Mesothelial cell of epicardium (in vitro differentiated cells): ENCODE data around the gene SRSF10. TPM values are rescaled to one million over a fixed set of nuclear protein-coding genes. Genes with fewer than 3 reads are reported as not detected.

Experiments
- DNase-seq, 2 experiments: peaks; one replicate each; pipeline ENCODE4 v3.0.0; 2021; ENCODE audit warnings: low spot score in 2 of 2; ENCODE audit not compliant: unreplicated experiment in 2 of 2
- H3K27ac Mint-ChIP-seq: 2 replicates; pipeline ENCODE4 v1.8.0; 2021; ENCODE audit warnings: mixed read lengths
- H3K27me3 Mint-ChIP-seq: 2 replicates; pipeline ENCODE4 v1.8.0; 2021; ENCODE audit warnings: low read depth, mixed read lengths
- H3K36me3 Mint-ChIP-seq: 2 replicates; pipeline ENCODE4 v1.8.0; 2021; ENCODE audit warnings: mixed read lengths
- H3K4me1 Mint-ChIP-seq: 2 replicates; pipeline ENCODE4 v1.8.0; 2021; ENCODE audit warnings: mixed read lengths
- H3K4me3 Mint-ChIP-seq: 2 replicates; pipeline ENCODE4 v1.8.0; 2021; ENCODE audit warnings: mild to moderate bottlenecking, moderate library complexity, mixed read lengths
- H3K9me3 Mint-ChIP-seq: 2 replicates; pipeline ENCODE4 v1.8.0; 2021; ENCODE audit warnings: mixed read lengths
- total RNA-seq: library from RNA; stranded (reverse); gene quantifications from 3 replicates; pipeline ENCODE4 v1.2.1, GENCODE V29; 2021
- TF ChIP-seq, protein P1 (sequence below): fragments of 200-600 bp; sonication (generic); IDR thresholded peaks from one replicate; pipeline ENCODE4 v1.5.0; 2021; ENCODE audit warnings: antibody characterized with exemption; ENCODE audit not compliant: unreplicated experiment

The SRSF10 gene
- total RNA-seq, 1 donor from 2014 or later = 201 TPM

DNA sequence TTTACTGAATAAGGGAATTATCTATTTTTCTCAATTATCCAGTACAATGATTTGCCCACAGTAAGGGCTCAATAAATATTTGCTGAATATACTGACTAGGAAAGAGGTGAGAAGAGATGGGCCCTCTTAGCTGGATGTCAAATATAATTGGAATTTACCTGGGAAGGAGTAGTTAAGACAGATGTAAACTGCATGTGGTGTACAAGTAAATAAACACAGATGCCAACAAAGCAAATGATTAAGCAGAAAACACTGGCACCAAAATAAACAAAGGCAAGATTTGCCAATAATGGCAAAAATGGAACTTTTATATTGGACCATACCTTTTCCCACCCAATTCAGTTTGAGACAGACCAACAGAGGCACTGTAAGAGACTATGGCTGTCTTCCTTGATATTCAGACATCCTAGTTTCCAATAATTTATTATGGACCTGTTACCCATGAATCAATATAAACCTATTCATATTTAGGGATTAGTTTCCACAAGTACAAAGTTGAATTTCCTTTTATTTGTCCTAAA lies 13.1 kb downstream of the SRSF10 start:
- peaks cover 38% of the 10 kb centered on the region for H3K36me3 Mint-ChIP-seq
- peaks cover 20% of the 10 kb centered on the region for H3K4me1 Mint-ChIP-seq
- H3K4me3 Mint-ChIP-seq = no peak overlapping the region
- no peak overlapping the region for H3K27ac Mint-ChIP-seq
- H3K27me3 Mint-ChIP-seq = no peaks in the 10 kb centered on the region
- DNase-seq = no peak
- TF ChIP-seq, protein P1, sequence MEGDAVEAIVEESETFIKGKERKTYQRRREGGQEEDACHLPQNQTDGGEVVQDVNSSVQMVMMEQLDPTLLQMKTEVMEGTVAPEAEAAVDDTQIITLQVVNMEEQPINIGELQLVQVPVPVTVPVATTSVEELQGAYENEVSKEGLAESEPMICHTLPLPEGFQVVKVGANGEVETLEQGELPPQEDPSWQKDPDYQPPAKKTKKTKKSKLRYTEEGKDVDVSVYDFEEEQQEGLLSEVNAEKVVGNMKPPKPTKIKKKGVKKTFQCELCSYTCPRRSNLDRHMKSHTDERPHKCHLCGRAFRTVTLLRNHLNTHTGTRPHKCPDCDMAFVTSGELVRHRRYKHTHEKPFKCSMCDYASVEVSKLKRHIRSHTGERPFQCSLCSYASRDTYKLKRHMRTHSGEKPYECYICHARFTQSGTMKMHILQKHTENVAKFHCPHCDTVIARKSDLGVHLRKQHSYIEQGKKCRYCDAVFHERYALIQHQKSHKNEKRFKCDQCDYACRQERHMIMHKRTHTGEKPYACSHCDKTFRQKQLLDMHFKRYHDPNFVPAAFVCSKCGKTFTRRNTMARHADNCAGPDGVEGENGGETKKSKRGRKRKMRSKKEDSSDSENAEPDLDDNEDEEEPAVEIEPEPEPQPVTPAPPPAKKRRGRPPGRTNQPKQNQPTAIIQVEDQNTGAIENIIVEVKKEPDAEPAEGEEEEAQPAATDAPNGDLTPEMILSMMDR = no peak
- H3K9me3 Mint-ChIP-seq = no peaks in the 10 kb centered on the region

DNA sequence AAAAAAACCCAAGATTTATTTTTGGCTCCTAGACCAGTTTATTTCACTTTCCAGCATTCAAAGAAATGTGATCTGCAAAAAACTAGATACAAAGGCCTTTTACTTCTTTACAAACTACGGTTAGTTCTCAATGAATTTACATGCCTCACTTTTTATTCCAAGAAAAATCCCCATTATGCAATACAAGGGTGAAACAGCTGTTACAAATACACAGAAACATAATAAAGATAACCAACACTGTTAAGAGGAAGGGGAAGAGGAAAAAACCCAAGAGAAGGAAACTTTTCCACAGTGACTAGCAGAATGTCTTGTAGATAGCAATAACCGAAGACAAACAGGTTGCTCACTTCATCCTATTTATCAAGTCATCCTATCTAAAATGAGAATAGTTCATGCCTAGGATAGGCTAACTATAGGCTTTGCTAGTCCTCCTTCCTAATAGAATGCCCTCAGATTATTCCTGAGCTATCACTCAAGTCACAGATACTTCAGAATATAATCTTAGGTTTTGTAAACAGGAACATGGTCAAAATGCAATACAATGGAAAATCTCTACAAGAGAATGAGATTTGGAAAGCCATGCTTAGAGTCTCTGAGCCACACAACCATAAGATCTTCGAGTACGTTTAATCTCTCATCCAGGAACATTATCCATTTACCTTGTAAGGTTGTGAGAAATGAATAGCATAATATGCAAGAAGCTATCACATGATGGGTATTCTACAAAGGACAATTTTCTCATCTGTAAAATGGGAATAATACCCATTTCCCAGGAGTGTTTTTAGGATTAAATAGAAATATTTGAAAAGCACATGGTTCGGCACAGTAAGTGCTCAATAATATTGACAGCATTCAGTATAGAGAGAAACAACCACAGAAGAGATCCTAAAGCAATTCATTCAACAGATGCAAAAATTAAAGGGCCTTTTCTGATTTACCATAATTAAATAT lies 15.1 kb downstream of the SRSF10 start:
- Mint-ChIP-seq H3K36me3 (peaks cover 27% of the 10 kb centered on the region), H3K4me3 (no peak overlapping the region), H3K4me1 (peaks cover 32% of the 10 kb centered on the region), H3K9me3 (no peaks in the 10 kb centered on the region), H3K27me3 (no peaks in the 10 kb centered on the region), H3K27ac (peak overlapping the region; percentile 83)
- TF ChIP-seq, protein P1 = no peak
- DNase-seq = no peak

DNA sequence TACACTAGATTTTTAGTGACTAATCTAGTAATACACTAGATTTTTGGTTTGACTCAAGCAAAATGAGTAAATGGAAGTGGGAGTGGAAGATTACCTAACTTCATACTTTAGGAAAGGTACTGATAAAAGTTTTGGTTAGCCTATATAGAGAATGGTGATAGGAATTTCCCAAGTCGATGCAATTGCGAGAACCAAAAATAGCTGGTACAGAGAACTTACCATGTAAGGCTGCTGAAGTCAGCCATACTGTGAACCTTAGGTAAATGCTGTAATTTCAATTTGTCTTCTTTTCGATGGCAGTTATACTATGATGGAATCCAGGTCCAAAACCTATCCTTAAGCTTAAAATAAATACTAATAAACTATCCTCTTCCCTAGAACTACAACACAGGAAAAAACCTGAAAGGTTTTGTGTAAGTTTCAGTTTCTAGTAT lies 15.9 kb downstream of the SRSF10 start:
- Mint-ChIP-seq H3K4me1 (peaks cover 32% of the 10 kb centered on the region), H3K36me3 (peaks cover 21% of the 10 kb centered on the region), H3K27ac (peak overlapping the region; percentile 83), H3K27me3 (no peaks in the 10 kb centered on the region), H3K9me3 (no peaks in the 10 kb centered on the region), H3K4me3 (no peak overlapping the region)
- TF ChIP-seq, protein P1 = no peak
- DNase-seq = no peak

DNA sequence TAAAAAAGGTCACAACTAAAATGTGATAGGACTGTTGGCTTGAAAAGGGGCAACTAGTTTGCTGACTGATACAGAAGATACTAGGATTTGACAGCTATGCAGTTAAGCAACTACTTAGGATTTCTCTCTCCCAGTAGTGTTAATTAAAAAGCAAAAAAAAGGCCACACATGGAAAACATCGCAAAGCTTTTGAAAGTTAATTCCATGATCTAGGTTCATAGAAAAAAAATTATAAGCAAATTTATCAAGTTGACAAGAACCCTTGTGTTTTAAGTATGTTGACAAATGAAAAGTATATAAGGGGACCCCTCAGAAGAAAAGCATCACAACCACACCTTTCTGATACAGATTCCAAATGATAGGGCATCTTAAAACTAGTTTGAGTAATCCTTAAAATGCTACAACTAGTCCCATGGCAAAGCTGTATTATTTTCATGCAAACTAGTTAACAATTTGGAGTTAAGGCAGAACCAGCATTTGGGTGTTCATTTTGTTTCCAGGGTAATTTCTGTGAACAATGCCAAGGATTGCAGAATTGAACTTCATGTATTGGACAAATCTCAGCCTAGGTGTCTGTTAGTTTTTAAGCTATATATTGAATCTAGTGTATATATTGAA lies 16.4 kb downstream of the SRSF10 start:
- H3K27ac Mint-ChIP-seq = peak overlapping the region; percentile 83
- H3K4me1 Mint-ChIP-seq = peaks cover 35% of the 10 kb centered on the region
- DNase-seq = no peak
- H3K36me3 Mint-ChIP-seq = peaks cover 21% of the 10 kb centered on the region
- H3K9me3 Mint-ChIP-seq = no peaks in the 10 kb centered on the region
- H3K4me3 Mint-ChIP-seq = no peak overlapping the region
- H3K27me3 Mint-ChIP-seq = no peaks in the 10 kb centered on the region
- TF ChIP-seq, protein P1 = no peak

DNA sequence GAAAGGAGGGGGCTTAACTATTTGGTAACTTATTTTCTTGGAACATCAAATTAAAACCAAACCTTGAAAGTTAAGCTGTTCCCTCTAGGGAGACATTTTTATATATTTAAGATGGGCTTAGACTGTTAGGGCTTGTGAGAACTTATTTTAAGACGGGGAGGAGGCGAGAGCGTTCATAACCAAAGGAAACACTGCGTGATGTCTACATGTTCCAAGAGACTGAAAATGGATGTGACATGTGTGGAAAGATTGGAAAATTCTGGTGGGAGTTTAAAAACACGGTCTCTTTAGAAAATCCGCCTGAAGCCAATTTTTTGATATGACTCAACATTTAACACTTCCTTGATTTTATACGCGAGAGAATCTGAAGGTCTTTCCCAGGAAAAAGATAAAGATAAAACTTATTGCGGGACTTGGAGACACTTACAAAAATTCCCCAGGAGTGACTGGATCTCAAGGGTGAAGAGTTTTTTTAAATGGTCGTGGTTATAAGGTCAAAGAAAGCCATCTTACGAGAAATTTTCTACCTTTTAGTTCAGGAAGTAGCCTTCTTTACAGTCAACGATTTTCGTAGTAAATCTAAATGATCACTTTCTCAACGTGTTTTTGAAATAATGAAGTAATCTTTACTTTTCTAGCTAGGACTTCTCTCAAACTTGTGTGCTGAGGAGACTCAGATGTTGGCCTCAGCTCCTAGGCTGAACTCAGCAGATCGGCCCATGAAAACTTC lies 19.7 kb downstream of the SRSF10 start:
- DNase-seq = no peak
- Mint-ChIP-seq H3K27ac (peak overlapping the region; percentile 100), H3K4me3 (peak overlapping the region; percentile 100), H3K36me3 (peaks cover 5% of the 10 kb centered on the region), H3K4me1 (peaks cover 59% of the 10 kb centered on the region), H3K9me3 (no peaks in the 10 kb centered on the region), H3K27me3 (no peaks in the 10 kb centered on the region)
- TF ChIP-seq, protein P1 = no peak
